Measurements from ENCODE around the gene MON2. TPM values are rescaled to one million over a fixed set of nuclear protein-coding genes. Genes with fewer than 3 reads are reported as not detected.
A peak's percentile ranks its signal among the peaks of the same experiment; 100 is the strongest.

Gene MON2
- total RNA-seq, 1 donor from 2014 or later, result 43.4 TPM

DNA sequence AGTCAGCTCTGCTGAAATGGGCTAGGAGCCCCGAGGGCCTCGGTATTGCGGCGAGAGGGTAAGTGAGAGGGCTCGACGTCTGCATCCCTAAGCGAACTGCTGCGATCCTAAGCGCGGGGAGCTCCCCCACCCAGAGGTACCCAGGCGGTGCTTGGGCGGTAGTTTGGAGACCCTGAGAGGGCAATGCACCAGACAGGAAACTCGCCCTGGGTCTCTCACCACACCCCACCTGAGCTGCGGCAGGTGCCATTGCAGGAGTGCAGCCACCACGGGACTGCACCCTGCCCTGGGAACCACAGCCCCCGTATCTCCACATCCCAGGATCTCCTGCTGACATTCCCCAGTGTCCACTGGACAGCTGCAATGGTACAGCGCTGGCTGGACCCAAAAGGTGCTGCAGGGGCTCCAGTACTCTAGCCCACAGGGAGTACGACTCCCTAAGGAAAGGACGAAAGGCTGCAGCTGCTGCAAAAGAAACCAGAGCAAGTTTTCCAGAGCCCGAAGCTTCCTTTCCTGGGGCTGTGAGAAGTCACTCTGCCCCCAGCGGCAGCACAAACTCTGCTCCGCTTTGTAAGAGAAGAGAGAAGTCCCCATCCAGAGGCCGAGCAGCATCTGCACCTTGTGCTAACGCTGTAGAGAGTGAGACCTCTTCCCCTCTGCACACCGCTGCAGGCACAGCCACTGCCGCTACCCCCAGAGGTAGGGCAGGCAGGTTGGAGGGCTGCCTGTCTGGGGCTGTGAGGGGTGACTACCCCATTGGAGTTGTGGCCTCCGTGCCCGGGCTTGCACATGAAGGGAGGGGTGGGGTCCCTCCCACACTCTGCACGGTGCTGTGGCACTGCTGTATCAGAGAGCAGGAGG lies 31.1 kb upstream of the MON2 start:
- Mint-ChIP-seq H3K9me3 (ENCODE audit: unreplicated experiment) (no peaks in the 10 kb centered on the region), H3K36me3 (ENCODE audit: unreplicated experiment) (no peaks in the 10 kb centered on the region), H3K27ac (ENCODE audit: unreplicated experiment) (no peak overlapping the region), H3K4me1 (ENCODE audit: low read depth, unreplicated experiment) (no peaks in the 10 kb centered on the region), H3K27me3 (ENCODE audit: unreplicated experiment) (peaks cover 6% of the 10 kb centered on the region), H3K4me3 (ENCODE audit: unreplicated experiment) (peak overlapping the region; percentile 62)
- TF ChIP-seq, protein P1, sequence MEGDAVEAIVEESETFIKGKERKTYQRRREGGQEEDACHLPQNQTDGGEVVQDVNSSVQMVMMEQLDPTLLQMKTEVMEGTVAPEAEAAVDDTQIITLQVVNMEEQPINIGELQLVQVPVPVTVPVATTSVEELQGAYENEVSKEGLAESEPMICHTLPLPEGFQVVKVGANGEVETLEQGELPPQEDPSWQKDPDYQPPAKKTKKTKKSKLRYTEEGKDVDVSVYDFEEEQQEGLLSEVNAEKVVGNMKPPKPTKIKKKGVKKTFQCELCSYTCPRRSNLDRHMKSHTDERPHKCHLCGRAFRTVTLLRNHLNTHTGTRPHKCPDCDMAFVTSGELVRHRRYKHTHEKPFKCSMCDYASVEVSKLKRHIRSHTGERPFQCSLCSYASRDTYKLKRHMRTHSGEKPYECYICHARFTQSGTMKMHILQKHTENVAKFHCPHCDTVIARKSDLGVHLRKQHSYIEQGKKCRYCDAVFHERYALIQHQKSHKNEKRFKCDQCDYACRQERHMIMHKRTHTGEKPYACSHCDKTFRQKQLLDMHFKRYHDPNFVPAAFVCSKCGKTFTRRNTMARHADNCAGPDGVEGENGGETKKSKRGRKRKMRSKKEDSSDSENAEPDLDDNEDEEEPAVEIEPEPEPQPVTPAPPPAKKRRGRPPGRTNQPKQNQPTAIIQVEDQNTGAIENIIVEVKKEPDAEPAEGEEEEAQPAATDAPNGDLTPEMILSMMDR (IDR thresholded peaks at IDR 0.05; ENCODE audit: partially characterized antibody, unreplicated experiment), result peak; percentile 2
- DNase-seq, result peak; percentile 52

DNA sequence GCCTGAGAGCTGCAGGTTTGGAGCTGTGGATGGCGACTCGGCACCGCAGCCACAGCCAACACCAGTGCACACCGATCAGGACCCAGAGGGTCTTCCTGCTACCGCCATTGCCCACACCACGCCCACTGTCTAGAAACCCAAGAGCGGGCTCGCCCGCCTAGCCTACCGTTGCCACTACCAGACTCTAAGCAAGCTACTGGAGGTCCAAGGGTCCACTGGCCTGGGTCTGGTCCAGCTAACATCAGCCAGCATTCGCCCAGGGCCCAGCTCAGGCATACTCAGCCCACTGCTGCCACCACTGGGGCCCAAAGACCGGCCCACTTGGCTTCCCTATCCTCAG lies 30.5 kb upstream of the MON2 start:
- DNase-seq, result no peak
- H3K27me3 Mint-ChIP-seq (ENCODE audit: unreplicated experiment), result peaks cover 6% of the 10 kb centered on the region
- peak overlapping the region; percentile 62 for H3K4me3 Mint-ChIP-seq (ENCODE audit: unreplicated experiment)
- no peak overlapping the region for H3K27ac Mint-ChIP-seq (ENCODE audit: unreplicated experiment)
- TF ChIP-seq, protein P1 (IDR thresholded peaks at IDR 0.05; ENCODE audit: partially characterized antibody, unreplicated experiment), result no peak
- H3K4me1 Mint-ChIP-seq (ENCODE audit: low read depth, unreplicated experiment), result no peaks in the 10 kb centered on the region
- no peaks in the 10 kb centered on the region for H3K36me3 Mint-ChIP-seq (ENCODE audit: unreplicated experiment)
- H3K9me3 Mint-ChIP-seq (ENCODE audit: unreplicated experiment), result peaks cover 1% of the 10 kb centered on the region

DNA sequence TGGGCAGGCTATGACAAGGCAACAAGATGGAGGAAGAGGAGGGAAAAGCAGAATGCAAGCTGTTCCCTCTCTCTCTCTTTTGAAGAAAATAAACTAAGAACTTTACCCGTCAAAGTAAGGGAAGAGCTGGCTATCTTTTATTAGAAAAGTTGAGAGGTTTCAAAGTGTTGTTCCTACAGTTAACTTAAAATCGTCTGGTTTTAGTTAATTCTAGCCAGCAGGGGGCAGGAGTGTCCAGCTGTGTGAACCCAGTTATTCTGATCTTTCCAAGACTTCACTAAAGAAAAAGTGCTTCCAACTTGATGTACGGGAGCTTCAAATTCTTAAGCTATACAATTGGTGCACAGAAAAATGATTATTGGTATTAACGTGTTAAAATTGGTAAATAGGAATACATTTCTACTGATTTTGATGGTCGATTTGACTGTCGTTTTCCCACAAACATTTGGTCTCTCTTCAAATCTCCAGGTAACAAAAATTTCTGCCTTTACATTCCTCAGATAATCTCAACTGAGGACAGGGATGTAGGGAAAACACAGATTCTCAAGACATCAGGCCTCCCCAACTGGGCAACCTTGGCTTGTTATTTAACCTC lies 28.4 kb upstream of the MON2 start:
- no peaks in the 10 kb centered on the region for H3K4me1 Mint-ChIP-seq (ENCODE audit: low read depth, unreplicated experiment)
- peak; percentile 34 for DNase-seq
- peaks cover 4% of the 10 kb centered on the region for H3K9me3 Mint-ChIP-seq (ENCODE audit: unreplicated experiment)
- H3K36me3 Mint-ChIP-seq (ENCODE audit: unreplicated experiment), result peaks cover 8% of the 10 kb centered on the region
- peaks cover 6% of the 10 kb centered on the region for H3K27me3 Mint-ChIP-seq (ENCODE audit: unreplicated experiment)
- TF ChIP-seq, protein P1 (IDR thresholded peaks at IDR 0.05; ENCODE audit: partially characterized antibody, unreplicated experiment), result peak; percentile 85
- H3K4me3 Mint-ChIP-seq (ENCODE audit: unreplicated experiment), result no peak overlapping the region
- no peak overlapping the region for H3K27ac Mint-ChIP-seq (ENCODE audit: unreplicated experiment)

DNA sequence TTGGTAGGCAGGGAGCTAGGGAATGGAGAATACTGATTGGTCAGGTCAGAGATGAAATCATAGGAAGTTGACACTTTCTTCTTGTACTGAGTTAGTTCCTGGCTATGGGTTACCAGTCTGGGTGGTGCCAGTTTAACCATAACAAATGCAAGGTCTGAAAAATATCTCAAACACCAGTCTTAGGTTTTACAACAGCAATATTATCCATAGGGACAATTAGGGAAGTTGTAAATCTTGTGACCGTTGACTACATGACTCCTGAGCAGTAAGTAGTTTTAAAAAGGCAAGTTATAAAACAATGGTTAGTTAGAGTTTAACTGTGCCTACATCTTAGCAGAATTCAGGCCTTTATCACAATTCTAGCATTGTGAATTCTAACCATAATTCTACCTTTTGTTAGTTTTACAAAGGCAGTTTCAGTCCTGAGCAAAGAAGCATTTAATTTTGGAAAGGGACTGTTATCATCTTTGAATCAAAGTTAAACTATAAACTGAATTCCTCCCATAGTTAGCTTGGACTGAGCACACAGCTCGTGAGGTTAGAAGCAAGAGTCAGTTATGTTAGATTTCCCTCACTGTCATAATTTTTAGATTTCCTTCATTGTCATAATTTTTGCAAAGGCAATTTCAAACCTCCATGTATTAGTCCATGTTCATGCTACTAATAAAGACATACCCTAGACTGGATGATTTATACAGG lies 19.7 kb upstream of the MON2 start:
- peaks cover 9% of the 10 kb centered on the region for H3K36me3 Mint-ChIP-seq (ENCODE audit: unreplicated experiment)
- no peaks in the 10 kb centered on the region for H3K27me3 Mint-ChIP-seq (ENCODE audit: unreplicated experiment)
- no peaks in the 10 kb centered on the region for H3K4me1 Mint-ChIP-seq (ENCODE audit: low read depth, unreplicated experiment)
- TF ChIP-seq, protein P1 (IDR thresholded peaks at IDR 0.05; ENCODE audit: partially characterized antibody, unreplicated experiment), result no peak
- peaks cover 7% of the 10 kb centered on the region for H3K9me3 Mint-ChIP-seq (ENCODE audit: unreplicated experiment)
- no peak overlapping the region for H3K27ac Mint-ChIP-seq (ENCODE audit: unreplicated experiment)
- DNase-seq, result no peak
- no peak overlapping the region for H3K4me3 Mint-ChIP-seq (ENCODE audit: unreplicated experiment)

Data from glutamatergic neuron (in vitro differentiated cells).